Upper lobe of left lung (tissue), 4 donors: Measurements from ENCODE around the gene CNIH2.

Experiments used
- POLR2A ChIP-seq, 4 donors: fragments of 450-650 bp; IDR thresholded peaks; one replicate each; pipeline ENCODE4 v1.5.1; 2016 to 2017; ENCODE audit warnings: antibody characterized with exemption in 4 of 4, mild to moderate bottlenecking in 2 of 4
- TF ChIP-seq, protein P1 (sequence below), 6 experiments: fragments of 450-650 bp in 4 of 6; fragments of 200-600 bp in 2 of 6; sonication (generic) in 2 of 6; IDR thresholded peaks; one replicate each; pipeline ENCODE4 v1.5.1; 2016 to 2019; ENCODE audit warnings: antibody characterized with exemption in 6 of 6

DNA sequence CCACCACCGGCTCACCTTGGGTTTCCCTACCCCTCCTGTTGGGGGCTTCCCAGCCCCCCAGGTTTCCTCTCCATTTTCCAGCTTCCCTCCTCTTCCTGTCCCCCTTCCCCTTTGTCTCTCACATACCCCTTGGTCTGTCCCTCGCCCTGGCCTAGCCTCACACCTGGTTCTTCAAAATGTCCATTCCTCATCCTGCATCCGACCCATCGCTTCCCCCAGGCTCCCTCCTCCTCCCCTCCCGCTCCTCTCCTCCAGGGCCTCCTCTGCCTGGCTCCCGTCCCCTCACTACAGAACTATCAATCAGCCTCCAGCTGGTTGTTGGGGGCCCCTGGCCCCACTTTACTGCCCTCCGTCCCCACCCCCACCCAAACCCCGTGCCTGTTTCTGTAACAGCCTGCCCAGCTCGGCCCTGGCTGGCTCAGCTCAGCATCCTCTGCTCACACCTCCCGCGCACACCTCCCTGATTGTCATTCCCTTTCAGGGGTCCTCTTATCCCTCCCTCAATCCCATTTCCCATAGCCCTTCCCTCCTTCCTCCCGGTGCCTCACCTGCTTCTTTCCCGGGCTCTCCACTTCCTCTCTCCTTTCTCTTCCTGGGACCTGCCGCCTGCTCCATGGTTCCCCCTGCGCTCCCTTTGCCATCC is 1.2 kb downstream of the CNIH2 start:
- TF ChIP-seq, protein P1, sequence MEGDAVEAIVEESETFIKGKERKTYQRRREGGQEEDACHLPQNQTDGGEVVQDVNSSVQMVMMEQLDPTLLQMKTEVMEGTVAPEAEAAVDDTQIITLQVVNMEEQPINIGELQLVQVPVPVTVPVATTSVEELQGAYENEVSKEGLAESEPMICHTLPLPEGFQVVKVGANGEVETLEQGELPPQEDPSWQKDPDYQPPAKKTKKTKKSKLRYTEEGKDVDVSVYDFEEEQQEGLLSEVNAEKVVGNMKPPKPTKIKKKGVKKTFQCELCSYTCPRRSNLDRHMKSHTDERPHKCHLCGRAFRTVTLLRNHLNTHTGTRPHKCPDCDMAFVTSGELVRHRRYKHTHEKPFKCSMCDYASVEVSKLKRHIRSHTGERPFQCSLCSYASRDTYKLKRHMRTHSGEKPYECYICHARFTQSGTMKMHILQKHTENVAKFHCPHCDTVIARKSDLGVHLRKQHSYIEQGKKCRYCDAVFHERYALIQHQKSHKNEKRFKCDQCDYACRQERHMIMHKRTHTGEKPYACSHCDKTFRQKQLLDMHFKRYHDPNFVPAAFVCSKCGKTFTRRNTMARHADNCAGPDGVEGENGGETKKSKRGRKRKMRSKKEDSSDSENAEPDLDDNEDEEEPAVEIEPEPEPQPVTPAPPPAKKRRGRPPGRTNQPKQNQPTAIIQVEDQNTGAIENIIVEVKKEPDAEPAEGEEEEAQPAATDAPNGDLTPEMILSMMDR (IDR thresholded peaks at IDR 0.05) = no peak
- TF ChIP-seq POLR2A (IDR thresholded peaks at IDR 0.05) = no peak
